ENCODE measurements around the gene CACNA2D3.
"Not testable (repeated sequence)": the region's sequence is repeated elsewhere in the genome, so short reads cannot be mapped to it uniquely, and the experiment has no call there.

The CACNA2D3 gene

DNA sequence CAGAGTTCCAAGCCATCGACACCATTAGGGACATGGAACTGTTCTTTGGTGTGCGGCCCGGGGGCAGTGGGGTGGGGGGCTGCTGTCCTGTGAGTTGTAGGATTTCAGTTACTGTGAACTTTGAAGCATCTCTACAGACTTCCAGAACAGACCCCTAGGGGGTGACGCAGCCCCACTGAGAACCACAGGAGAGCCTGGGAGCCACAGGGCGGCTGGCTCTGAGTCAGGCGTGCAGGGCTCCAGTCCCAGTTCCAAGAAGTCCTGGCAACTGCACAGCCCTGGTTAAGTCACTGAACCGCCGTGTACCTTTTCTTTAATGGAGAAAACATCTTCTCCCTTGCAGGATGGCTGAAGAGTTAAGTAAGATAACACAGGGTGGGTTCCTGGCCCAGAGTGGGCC is 829.1 kb downstream of the CACNA2D3 start:
- DNase-seq, result peak; percentile 82

- DNase-seq, result no peak
Measured at GRCh38 chr3:54954022-54954421, 831.7 kb downstream of the CACNA2D3 start.

GRCh38 chr3:54954521-54954920 is 832.2 kb downstream of the CACNA2D3 start:
- no peak for DNase-seq

- no peak for DNase-seq
Measured at GRCh38 chr3:54955496-54955895, 833.1 kb downstream of the CACNA2D3 start.

GRCh38 chr3:54955941-54956340 is 833.6 kb downstream of the CACNA2D3 start:
- DNase-seq, result no peak

DNA sequence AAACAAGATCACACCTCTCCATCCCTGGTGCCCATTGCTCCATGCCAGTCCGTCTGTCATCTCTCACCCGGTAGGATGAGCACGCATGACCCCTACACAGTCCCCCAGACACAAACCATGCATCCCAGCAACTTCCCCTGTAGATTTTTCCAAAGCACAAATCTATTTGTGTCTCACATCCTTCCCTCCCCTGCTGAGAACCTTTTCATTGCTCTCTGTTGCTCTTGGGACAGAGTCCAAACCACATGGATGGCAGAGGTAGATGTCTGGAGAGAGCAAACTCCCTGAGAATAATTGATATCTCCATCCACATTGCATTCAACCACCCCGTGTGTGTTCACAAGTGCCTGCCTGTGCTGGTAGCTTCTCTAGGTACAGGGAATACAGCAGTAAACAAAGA is 835.4 kb downstream of the CACNA2D3 start:
- no peak for DNase-seq

DNA sequence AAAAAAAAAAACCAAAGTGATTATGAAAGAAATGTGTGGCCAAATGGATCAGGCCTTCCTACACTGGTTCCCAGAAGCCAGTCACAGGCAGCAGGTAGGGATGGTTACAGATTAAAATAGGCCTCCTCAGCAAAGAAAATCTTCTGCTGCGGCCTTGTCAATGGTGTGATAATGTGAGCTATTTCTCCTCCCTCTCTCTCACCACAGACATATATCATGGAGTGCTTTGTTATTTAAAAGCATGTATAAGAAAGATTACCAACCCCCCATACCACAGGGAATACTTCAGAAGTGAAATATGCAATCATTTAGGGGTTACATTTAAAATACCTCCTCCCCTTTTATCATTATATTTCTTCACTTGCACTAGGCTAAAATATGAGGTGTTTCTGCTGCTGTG is 837.7 kb downstream of the CACNA2D3 start:
- DNase-seq, result no peak

DNA sequence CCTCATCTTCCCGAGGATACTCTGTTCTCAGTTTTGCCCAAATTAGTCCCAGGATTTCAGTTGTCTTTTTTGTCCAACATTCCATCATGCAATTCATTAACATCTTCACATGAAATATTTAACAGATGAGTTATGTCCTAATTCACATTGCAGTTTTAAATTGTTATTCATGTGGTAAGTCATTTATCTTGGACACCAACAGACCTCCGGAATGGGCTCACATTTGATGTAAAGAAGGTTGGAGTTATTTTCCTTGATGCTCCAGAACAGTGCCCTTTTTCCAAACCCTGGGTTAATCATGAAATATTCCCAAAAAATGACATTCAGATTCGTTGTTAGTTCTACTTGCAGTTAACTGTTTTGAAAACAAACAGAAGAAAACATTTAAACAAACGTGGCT is 838.3 kb downstream of the CACNA2D3 start:
- no peak for DNase-seq

DNA sequence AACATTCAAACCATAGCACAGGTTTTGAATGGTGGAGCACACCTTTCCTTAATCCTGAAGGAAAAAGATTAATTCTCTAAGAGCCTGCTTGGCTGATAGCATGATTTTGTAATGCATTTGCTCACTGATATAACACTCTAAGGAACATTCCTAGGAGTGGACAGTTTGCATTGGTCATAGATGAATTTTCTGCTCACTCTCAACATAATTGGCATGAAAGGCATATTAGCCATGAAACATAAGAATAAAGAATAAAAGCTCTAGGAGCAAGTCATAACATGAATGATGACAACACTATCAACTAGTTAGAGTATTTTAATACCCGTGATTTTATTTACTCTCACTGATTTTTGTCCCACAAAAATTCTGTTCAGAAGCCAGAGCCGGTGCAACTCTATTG is 839.8 kb downstream of the CACNA2D3 start:
- no peak for DNase-seq

DNA sequence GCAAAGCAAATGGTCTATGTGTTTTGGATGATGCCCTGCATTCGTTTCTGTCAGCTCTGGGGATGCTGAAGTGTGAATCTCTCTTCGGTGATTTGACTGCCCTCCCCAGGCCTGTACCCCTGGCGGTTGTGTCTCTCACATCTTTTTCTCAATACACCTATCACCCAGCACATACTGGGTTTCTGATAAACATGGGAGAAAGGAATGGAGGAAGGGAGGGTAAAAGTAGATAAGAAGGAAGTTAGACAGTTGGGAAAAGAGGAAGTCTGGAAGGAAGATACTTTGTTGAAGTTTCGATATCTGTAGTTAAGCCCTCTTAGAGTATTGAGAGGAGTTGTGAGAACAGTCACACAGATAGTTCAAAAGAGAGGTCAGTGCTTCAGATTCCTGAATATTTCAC is 841.3 kb downstream of the CACNA2D3 start:
- no peak for DNase-seq

DNA sequence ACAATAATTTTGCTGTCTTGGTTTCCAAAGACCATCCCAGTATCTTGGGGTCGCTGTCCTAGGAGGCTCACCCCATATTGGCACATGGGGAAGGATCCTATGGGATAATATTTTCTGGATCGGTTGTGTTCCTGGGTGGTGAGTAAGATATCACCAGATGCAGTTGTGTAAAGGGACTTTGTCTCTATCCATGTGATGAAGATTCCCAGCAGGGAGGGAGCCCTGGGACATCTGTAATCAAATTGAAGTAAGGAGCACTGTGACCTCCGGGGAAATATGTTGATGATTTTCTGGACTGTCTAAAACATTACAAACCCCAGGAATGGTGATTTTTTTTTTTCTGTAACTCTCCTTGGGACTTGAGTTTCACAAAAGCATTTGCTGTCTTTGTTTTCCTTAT is 841.7 kb downstream of the CACNA2D3 start:
- DNase-seq, result no peak

GRCh38 chr3:54965746-54966145 is 843.4 kb downstream of the CACNA2D3 start:
- DNase-seq, result no peak

DNA sequence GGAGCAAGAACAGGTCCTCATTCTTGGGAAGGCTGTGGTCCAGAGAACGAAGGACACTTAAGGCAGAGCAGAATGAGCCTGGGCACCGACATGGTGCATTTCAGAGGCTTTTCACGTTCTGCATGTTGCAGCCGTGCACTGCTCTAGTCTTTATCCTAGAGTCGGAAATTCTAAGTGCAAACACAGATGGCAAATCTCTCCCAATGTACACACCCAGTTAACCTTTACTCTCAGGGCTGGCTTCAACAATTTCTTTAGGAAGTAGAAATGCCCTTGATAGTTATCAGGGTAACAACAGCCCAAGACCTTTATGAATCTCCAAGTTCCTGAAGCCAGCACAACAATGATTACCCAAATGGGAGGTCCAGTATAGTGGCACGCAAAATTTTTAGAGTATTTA is 844.6 kb downstream of the CACNA2D3 start:
- DNase-seq, result no peak

GRCh38 chr3:54967731-54968161 is 845.4 kb downstream of the CACNA2D3 start:
- no peak for DNase-seq

DNA sequence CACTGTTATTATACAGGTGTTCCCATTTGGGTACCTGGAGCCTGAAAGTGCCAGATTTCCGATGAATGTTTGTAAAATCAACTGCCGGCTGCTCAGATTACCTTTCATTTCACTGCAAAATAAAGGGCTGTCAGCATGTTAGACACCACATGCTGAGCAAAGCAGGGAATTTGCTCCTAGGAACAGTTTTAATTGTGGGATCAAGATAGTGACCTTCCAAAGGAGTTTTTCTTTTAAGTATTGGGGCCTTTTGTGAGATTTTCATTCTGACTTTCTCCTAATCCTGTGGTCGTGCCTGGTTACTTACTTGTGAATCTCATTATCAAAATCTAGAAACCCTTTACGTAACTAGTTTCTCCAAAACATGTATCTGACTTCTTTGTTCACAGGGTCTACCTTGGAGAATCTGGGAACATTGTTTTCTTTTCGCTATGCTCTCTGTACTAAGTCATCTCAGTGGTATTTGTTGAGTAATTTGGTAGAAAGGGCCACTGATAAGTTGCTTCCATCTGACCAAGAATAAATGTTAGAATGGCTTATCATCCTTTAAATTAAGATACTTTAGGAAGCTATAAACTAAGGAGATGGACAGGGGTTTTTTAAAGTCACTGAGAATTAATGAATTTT is 846.3 kb downstream of the CACNA2D3 start:
- DNase-seq, result no peak

DNA sequence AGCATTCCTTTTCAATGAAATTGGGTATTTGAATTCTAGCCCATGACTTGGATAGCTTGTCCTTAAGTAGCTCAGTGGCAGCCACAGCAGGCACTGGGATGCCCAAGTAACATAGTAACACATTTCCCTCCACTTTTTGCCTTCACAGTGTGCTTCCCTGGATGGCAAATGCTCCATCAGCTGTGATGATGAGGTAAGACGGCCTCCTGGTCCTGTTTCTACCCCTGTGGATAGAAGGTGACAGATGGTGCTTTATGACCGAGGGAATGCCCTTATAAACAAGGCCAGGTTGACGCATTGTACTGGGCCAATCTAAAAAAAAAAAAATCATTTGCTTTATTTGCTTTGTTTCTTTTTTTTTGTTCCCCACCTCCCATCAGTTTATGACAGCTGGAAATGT is 847.3 kb downstream of the CACNA2D3 start:
- no peak for DNase-seq

DNA sequence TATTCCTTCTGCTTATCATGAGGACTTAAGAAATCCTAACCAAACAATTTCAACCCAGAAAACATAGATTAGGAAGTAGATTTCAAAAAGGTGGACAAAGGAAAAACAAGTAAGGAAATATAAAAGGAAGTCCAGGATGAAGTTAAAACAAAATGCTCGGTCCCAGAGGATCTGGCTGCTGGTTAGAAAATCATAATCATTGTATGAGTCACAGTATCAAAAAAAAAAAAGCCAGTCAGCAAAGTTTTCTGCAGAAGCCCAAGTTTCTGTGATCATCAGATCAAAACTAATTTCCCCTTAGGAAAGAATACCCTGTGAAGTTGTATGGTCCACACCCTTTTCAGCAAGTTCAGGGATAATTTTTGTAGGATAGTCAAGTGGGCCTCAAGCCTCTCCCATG is 848.5 kb downstream of the CACNA2D3 start:
- DNase-seq, result no peak

- DNase-seq, result no peak
Measured at GRCh38 chr3:54977439-54977838, 855.1 kb downstream of the CACNA2D3 start.

DNA sequence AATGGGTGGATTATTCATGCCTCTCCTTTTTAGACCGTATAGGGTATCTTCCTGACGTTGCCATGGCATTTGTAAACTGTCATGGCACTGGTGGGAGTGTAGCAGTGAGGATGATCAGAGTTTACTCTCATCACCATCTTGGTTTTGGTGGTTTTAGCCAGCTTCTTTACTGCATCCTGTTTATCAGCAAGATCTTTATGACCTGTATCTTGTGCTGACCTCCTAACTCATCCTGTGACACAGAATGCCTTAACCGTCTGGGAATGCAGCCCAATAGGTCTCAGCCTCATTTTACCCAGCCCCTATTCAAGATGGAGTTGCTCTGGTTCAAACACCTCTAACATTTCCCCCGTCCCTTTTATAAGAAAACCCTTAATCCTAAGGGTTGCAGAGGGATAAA is 855.6 kb downstream of the CACNA2D3 start:
- not testable (repeated sequence) for DNase-seq

- DNase-seq, result no peak
Measured at GRCh38 chr3:54982807-54983206, 860.5 kb downstream of the CACNA2D3 start.

- no peak for DNase-seq
Measured at GRCh38 chr3:54983266-54984099, 861.1 kb downstream of the CACNA2D3 start.

DNA sequence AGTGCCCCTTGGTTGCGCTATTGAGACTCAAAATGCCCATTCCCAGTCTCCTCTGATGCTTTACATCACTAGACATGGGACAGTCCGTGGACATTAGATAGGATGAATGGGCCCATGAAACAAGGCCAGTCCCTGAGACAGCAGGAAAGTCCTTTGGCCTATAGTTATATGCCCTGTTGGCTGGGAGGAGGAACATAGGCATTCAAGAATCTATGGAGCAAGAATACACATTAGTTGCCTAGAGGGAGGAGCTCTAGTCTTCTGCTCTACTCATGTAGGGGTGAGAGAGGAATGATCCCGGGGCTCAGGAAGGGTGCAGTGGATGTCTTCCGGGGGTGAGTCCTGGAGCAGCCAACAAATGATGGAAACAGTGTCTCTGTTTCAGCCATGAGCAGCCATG is 863.5 kb downstream of the CACNA2D3 start:
- DNase-seq, result no peak

DNA sequence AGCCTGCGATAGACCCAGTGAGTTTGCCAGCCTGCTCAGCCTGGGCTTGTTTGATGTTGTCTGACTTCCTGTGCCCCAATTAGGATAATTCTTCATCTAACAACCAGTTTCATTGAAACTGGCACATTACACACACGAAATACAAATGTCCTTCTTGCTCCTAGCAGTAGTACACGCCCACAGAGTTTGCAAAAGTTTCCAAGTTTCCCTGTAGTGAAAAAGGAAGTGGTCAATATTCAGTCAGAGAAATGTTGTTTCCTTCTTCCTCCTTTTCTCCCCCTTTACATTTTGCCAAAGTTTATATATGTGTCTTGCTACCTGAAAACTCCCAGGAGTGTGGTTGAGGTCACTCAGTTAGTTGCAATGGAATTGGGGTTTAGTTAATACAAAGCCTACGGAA is 863.9 kb downstream of the CACNA2D3 start:
- no peak for DNase-seq

DNA sequence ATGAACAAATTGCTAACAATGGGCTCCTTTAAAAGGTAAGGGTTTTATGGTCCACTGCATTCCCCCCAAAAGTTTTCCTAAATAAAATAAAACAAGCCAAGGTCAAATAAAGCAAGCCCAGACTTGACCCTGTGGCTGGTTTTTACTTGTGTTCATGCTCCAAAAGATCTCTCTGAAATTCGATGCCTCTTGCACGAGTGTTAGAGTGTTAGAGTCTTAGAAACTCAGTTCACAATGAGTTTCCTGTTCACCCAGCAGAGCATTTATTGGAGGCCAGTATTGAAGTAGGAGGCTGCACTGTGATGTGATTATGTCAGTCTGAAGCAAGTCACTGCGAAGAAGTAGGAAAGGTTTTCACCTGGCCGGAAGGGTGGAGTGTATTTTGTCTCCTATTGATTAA is 865.4 kb downstream of the CACNA2D3 start:
- no peak for DNase-seq

Measured in right forelimb (tissue), 1 donor.